Left ventricle myocardium inferior (tissue), 1 donor: ENCODE results near the gene MYRIP. TPM values are rescaled to one million over a fixed set of nuclear protein-coding genes. Genes with fewer than 3 reads are reported as not detected.

Source experiments
- DNase-seq: peaks from one replicate; pipeline ENCODE4 v3.0.0-alpha.2; 2020
- H3K27ac ChIP-seq: fragments of 200-600 bp; replicated peaks from 2 replicates; pipeline ENCODE4 v1.8.0; 2021
- H3K27me3 ChIP-seq: fragments of 200-600 bp; 2 replicates; pipeline ENCODE4 v1.8.0; 2021; ENCODE audit warnings: low read depth
- H3K36me3 ChIP-seq: fragments of 200-600 bp; 2 replicates; pipeline ENCODE4 v1.8.0; 2021
- H3K4me1 ChIP-seq: fragments of 200-600 bp; 2 replicates; pipeline ENCODE4 v1.8.0; 2021
- H3K4me3 ChIP-seq: fragments of 200-600 bp; 2 replicates; pipeline ENCODE4 v1.8.0; 2021; ENCODE audit warnings: mild to moderate bottlenecking, moderate library complexity
- H3K9me3 ChIP-seq: fragments of 200-600 bp; replicated peaks from 2 replicates; pipeline ENCODE4 v1.8.0; 2021
- intact Hi-C: fragments of 100-400 bp; cut with micrococcal nuclease; formaldehyde crosslinking; loops from one replicate; pipeline ENCODE4 v1.11.0; 2022
- total RNA-seq: library from RNA; stranded (reverse); fragmentation: NEBNext Ultra II Directional; extraction: Animal tissue kit (Norgen Biotek cat#: 25700); gene quantifications from one replicate; pipeline ENCODE4 v1.2.1, GENCODE V29; 2021
- TF ChIP-seq, protein P1 (sequence below): fragments of 200-600 bp; IDR thresholded peaks from 2 replicates; pipeline ENCODE4 v1.8.0; 2021; ENCODE audit warnings: antibody characterized with exemption, mild to moderate bottlenecking, borderline replicate concordance
- donor health status: DM: no; HTN: yes; CAD: no; lungs with severe emphysema.

MYRIP gene
- total RNA-seq, 1 donor from 2014 or later = 1.5 TPM

DNA sequence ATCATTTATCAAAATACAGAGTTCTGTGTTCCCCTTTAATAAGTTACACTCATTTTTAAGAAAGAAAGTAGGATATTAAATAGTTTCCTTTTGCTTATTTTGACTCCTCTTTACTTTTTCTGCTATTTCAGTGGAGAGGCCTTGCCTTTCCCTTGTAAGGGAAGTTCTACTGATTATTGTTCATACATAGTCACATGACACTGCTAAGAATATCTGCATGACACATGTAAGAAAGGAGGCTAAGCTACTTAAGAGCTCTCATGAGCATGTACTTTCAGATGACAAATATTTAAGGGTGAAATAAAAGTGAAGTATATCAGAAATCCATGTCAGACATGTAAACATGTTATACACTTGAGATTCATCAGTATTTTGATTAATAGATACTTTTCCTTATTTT, 39.0 kb downstream of the MYRIP start:
- TF ChIP-seq, protein P1, sequence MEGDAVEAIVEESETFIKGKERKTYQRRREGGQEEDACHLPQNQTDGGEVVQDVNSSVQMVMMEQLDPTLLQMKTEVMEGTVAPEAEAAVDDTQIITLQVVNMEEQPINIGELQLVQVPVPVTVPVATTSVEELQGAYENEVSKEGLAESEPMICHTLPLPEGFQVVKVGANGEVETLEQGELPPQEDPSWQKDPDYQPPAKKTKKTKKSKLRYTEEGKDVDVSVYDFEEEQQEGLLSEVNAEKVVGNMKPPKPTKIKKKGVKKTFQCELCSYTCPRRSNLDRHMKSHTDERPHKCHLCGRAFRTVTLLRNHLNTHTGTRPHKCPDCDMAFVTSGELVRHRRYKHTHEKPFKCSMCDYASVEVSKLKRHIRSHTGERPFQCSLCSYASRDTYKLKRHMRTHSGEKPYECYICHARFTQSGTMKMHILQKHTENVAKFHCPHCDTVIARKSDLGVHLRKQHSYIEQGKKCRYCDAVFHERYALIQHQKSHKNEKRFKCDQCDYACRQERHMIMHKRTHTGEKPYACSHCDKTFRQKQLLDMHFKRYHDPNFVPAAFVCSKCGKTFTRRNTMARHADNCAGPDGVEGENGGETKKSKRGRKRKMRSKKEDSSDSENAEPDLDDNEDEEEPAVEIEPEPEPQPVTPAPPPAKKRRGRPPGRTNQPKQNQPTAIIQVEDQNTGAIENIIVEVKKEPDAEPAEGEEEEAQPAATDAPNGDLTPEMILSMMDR = no peak
- Histone ChIP-seq H3K4me3 (no peak overlapping the region), H3K27ac (no peak overlapping the region), H3K27me3 (no peaks in the 10 kb centered on the region), H3K4me1 (no peaks in the 10 kb centered on the region), H3K36me3 (no peaks in the 10 kb centered on the region), H3K9me3 (no peaks in the 10 kb centered on the region)
- DNase-seq = no peak
- intact Hi-C loops = no loop called here

DNA sequence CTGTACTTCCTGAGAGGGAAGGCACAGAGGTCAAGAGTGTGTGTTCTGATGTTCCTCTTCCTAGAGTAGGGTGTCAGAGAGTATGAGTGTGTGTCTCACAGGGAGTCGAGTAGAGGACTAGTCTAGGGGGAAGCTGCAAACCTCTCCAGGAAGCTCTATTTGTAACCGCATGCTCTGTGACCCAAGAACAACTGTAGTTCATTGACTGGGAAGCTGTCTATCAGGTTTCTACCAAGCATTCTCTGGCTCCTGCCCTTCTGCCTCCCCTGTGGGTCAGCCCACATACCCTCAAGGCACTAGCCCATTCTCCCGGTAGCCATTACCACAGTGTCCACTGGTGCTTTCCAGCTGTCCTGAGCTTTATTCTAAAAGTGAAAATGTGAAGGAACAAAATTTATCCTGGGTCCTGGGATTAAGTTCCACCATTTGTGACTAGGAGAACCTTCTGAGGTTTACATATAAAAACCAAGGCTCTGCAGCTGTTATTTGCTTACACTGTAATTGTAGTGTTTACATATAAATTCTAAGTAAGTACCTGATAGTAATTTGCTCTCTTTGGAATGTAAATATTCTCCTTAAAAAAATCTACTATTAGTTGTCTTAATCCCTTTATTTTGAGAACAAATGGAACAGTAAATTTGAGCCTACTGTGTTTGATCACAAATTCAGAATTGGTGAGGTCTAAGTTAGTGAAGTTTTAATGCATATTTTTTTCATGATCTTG, 40.7 kb downstream of the MYRIP start:
- H3K4me1 ChIP-seq = no peaks in the 10 kb centered on the region
- no peak overlapping the region for H3K4me3 ChIP-seq
- no peaks in the 10 kb centered on the region for H3K27me3 ChIP-seq
- no peak for DNase-seq
- intact Hi-C loops = no loop called here
- H3K9me3 ChIP-seq = no peaks in the 10 kb centered on the region
- H3K27ac ChIP-seq = no peak overlapping the region
- H3K36me3 ChIP-seq = no peaks in the 10 kb centered on the region
- TF ChIP-seq, protein P1 = no peak

DNA sequence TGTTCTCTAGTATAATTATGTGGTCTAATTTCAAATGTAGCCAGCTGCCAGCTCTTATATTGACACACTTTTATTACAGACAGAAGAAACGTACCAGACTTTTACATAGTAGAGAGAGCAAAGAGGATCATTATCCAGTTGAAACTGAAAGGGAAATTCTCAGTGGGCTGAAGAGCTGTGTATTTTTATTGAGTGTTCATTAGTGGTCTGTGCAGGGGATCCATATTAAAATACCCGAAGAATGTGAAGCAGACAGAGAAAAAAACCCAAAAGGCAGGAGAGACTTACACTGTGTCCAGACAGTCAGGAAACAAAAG, 41.3 kb downstream of the MYRIP start:
- no peak for DNase-seq
- no peak overlapping the region for H3K4me3 ChIP-seq
- intact Hi-C loops = no loop called here

DNA sequence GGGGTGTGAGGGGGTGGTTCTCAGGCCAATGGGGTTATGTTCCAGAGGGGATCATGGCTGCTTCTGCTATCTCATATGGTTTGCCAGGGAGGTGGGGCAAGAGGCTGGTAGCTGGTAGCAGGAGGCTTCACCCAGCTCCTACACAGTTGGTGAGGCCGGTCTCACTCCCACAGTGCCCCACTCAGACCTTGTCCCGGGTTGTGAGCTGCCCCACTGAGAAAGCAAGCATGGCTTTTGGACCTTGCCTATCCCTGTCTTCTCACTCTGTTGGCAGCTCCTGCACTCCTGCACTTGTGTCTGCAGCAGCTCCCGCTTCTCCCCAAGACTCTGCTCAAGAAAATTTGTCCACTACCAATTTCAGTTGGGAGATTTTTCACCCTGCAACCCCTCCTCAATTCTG, 46.1 kb downstream of the MYRIP start:
- peaks cover 25% of the 10 kb centered on the region for H3K9me3 ChIP-seq
- DNase-seq = no peak
- H3K27me3 ChIP-seq = no peaks in the 10 kb centered on the region
- H3K4me1 ChIP-seq = no peaks in the 10 kb centered on the region
- H3K27ac ChIP-seq = no peak overlapping the region
- H3K4me3 ChIP-seq = no peak overlapping the region
- no peaks in the 10 kb centered on the region for H3K36me3 ChIP-seq
- intact Hi-C loops = no loop called here
- TF ChIP-seq, protein P1 = no peak

More for the DNA sequence above, 41.3 kb downstream of the MYRIP start:
- H3K27ac ChIP-seq = no peak overlapping the region
- H3K4me1 ChIP-seq = no peaks in the 10 kb centered on the region
- no peaks in the 10 kb centered on the region for H3K9me3 ChIP-seq
- TF ChIP-seq, protein P1 = no peak
- H3K36me3 ChIP-seq = no peaks in the 10 kb centered on the region
- H3K27me3 ChIP-seq = no peaks in the 10 kb centered on the region

DNA sequence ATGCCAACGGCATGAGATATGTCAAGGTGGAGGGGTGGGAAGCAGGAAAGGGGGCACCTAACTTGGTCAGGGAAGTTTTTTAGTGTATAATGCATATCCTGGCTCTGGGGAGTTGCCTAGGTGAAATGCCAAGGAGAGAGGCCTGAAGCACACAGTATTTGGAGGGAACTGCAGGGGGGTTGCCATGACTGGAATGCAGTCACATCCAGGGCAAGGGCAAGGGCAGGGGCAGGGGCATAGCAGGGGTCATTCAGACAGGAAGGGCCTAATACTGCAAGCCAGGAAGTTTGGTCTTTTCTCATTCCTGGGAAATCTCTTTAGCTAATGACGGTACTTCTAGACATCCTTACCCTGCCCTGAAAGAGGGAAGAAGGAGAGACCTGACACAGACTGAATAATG, 60.5 kb downstream of the MYRIP start:
- intact Hi-C loops = no loop called here
- TF ChIP-seq, protein P1 = no peak

More for the DNA sequence above, 60.5 kb downstream of the MYRIP start:
- no peaks in the 10 kb centered on the region for H3K36me3 ChIP-seq
- DNase-seq = no peak
- no peaks in the 10 kb centered on the region for H3K27me3 ChIP-seq
- H3K4me3 ChIP-seq = no peak overlapping the region
- H3K9me3 ChIP-seq = peaks cover 54% of the 10 kb centered on the region
- no peak overlapping the region for H3K27ac ChIP-seq
- H3K4me1 ChIP-seq = no peaks in the 10 kb centered on the region
